Measurements from ENCODE around the gene SRPK1. TPM values are rescaled to one million over a fixed set of nuclear protein-coding genes. Genes with fewer than 3 reads are reported as not detected.

SRPK1 gene
- total RNA-seq, 3 donors from 2014 or later: 91.3 to 97.8 (median 92.2) TPM

GRCh38 chr6:35804996-35805736 lies 115.7 kb downstream of the SRPK1 start, which contains the start of gene LHFPL5:
TSS of gene LHFPL5 (plus strand) at chr6:35805352. CDS start at chr6:35805671, 319 bp downstream.
- H3K4me3 Mint-ChIP-seq: no peak within 1 kb of the TSS
- H3K9me3 Mint-ChIP-seq: no peaks in the 10 kb centered on the region
- H3K27me3 Mint-ChIP-seq (ENCODE audit: low read depth): peaks cover 32% of the 10 kb centered on the region
- H3K36me3 Mint-ChIP-seq (ENCODE audit: insufficient read depth): no peaks in the 10 kb centered on the region
- ATAC-seq: peak; percentile 82 to 83
- peak; percentile 23 for DNase-seq
- H3K4me1 Mint-ChIP-seq (ENCODE audit: low read depth): peaks cover 3% of the 10 kb centered on the region

- Mint-ChIP-seq H3K27me3 (ENCODE audit: low read depth) (peaks cover 13% of the 10 kb centered on the region), H3K4me3 (no peak overlapping the region), H3K4me1 (ENCODE audit: low read depth) (peaks cover 3% of the 10 kb centered on the region), H3K9me3 (no peaks in the 10 kb centered on the region), H3K36me3 (ENCODE audit: insufficient read depth) (no peaks in the 10 kb centered on the region)
- ATAC-seq: no peak
- no peak for DNase-seq
Measured at GRCh38 chr6:35801148-35801547, 119.8 kb downstream of the SRPK1 start.

GRCh38 chr6:35798706-35799105 lies 122.2 kb downstream of the SRPK1 start:
- ATAC-seq (no peak), DNase-seq (no peak)
- Mint-ChIP-seq H3K4me3 (no peak overlapping the region), H3K4me1 (ENCODE audit: low read depth) (no peaks in the 10 kb centered on the region), H3K9me3 (no peaks in the 10 kb centered on the region), H3K27me3 (ENCODE audit: low read depth) (peaks cover 4% of the 10 kb centered on the region), H3K36me3 (ENCODE audit: insufficient read depth) (no peaks in the 10 kb centered on the region)

GRCh38 chr6:35797837-35798526 lies 122.9 kb downstream of the SRPK1 start:
- H3K27me3 Mint-ChIP-seq (ENCODE audit: low read depth): peaks cover 4% of the 10 kb centered on the region
- no peaks in the 10 kb centered on the region for H3K9me3 Mint-ChIP-seq
- no peak for ATAC-seq
- no peaks in the 10 kb centered on the region for H3K36me3 Mint-ChIP-seq (ENCODE audit: insufficient read depth)
- no peaks in the 10 kb centered on the region for H3K4me1 Mint-ChIP-seq (ENCODE audit: low read depth)
- DNase-seq: no peak
- no peak overlapping the region for H3K4me3 Mint-ChIP-seq

- H3K36me3 Mint-ChIP-seq (ENCODE audit: insufficient read depth): no peaks in the 10 kb centered on the region
- H3K4me3 Mint-ChIP-seq: no peak overlapping the region
- no peak for DNase-seq
- no peaks in the 10 kb centered on the region for H3K9me3 Mint-ChIP-seq
- no peak for ATAC-seq
- H3K4me1 Mint-ChIP-seq (ENCODE audit: low read depth): no peaks in the 10 kb centered on the region
- peaks cover 4% of the 10 kb centered on the region for H3K27me3 Mint-ChIP-seq (ENCODE audit: low read depth)
Measured at GRCh38 chr6:35796236-35796635, 124.7 kb downstream of the SRPK1 start.

- H3K27me3 Mint-ChIP-seq (ENCODE audit: low read depth): peaks cover 7% of the 10 kb centered on the region
- DNase-seq (no peak), ATAC-seq (no peak)
- H3K4me1 Mint-ChIP-seq (ENCODE audit: low read depth): no peaks in the 10 kb centered on the region
- H3K4me3 Mint-ChIP-seq: no peak overlapping the region
- no peaks in the 10 kb centered on the region for H3K9me3 Mint-ChIP-seq
- H3K36me3 Mint-ChIP-seq (ENCODE audit: insufficient read depth): no peaks in the 10 kb centered on the region
Measured at GRCh38 chr6:35795453-35796071, 125.3 kb downstream of the SRPK1 start.

GRCh38 chr6:35794536-35795452 lies 126.1 kb downstream of the SRPK1 start:
- H3K4me3 Mint-ChIP-seq: no peak overlapping the region
- H3K9me3 Mint-ChIP-seq: no peaks in the 10 kb centered on the region
- ATAC-seq: no peak
- H3K27me3 Mint-ChIP-seq (ENCODE audit: low read depth): peaks cover 14% of the 10 kb centered on the region
- no peaks in the 10 kb centered on the region for H3K4me1 Mint-ChIP-seq (ENCODE audit: low read depth)
- no peak for DNase-seq
- H3K36me3 Mint-ChIP-seq (ENCODE audit: insufficient read depth): no peaks in the 10 kb centered on the region

- H3K27me3 Mint-ChIP-seq (ENCODE audit: low read depth): peaks cover 45% of the 10 kb centered on the region
- H3K9me3 Mint-ChIP-seq: no peaks in the 10 kb centered on the region
- no peaks in the 10 kb centered on the region for H3K36me3 Mint-ChIP-seq (ENCODE audit: insufficient read depth)
- no peak for DNase-seq
- no peak for ATAC-seq
- H3K4me1 Mint-ChIP-seq (ENCODE audit: low read depth): no peaks in the 10 kb centered on the region
- H3K4me3 Mint-ChIP-seq: no peak overlapping the region
Measured at GRCh38 chr6:35790683-35791082, 130.2 kb downstream of the SRPK1 start.

- no peak for ATAC-seq
- Mint-ChIP-seq H3K27me3 (ENCODE audit: low read depth) (peaks cover 60% of the 10 kb centered on the region), H3K4me3 (no peak overlapping the region), H3K4me1 (ENCODE audit: low read depth) (no peaks in the 10 kb centered on the region), H3K36me3 (ENCODE audit: insufficient read depth) (no peaks in the 10 kb centered on the region), H3K9me3 (no peaks in the 10 kb centered on the region)
- no peak for DNase-seq
Measured at GRCh38 chr6:35788423-35788982, 132.4 kb downstream of the SRPK1 start.

- DNase-seq: no peak
- ATAC-seq: no peak
- no peaks in the 10 kb centered on the region for H3K4me1 Mint-ChIP-seq (ENCODE audit: low read depth)
- no peak overlapping the region for H3K4me3 Mint-ChIP-seq
- no peaks in the 10 kb centered on the region for H3K36me3 Mint-ChIP-seq (ENCODE audit: insufficient read depth)
- H3K9me3 Mint-ChIP-seq: no peaks in the 10 kb centered on the region
- H3K27me3 Mint-ChIP-seq (ENCODE audit: low read depth): peaks cover 60% of the 10 kb centered on the region
Measured at GRCh38 chr6:35787266-35788218, 133.4 kb downstream of the SRPK1 start.

- DNase-seq (no peak), ATAC-seq (no peak)
- Mint-ChIP-seq H3K4me1 (ENCODE audit: low read depth) (no peaks in the 10 kb centered on the region), H3K4me3 (no peak overlapping the region), H3K27me3 (ENCODE audit: low read depth) (peaks cover 64% of the 10 kb centered on the region), H3K36me3 (ENCODE audit: insufficient read depth) (no peaks in the 10 kb centered on the region), H3K9me3 (no peaks in the 10 kb centered on the region)
Measured at GRCh38 chr6:35786810-35787209, 134.1 kb downstream of the SRPK1 start.

- no peaks in the 10 kb centered on the region for H3K4me1 Mint-ChIP-seq (ENCODE audit: low read depth)
- H3K4me3 Mint-ChIP-seq: no peak overlapping the region
- no peaks in the 10 kb centered on the region for H3K9me3 Mint-ChIP-seq
- ATAC-seq (no peak), DNase-seq (no peak)
- no peaks in the 10 kb centered on the region for H3K36me3 Mint-ChIP-seq (ENCODE audit: insufficient read depth)
- peaks cover 64% of the 10 kb centered on the region for H3K27me3 Mint-ChIP-seq (ENCODE audit: low read depth)
Measured at GRCh38 chr6:35786272-35786671, 134.6 kb downstream of the SRPK1 start.

GRCh38 chr6:35784200-35784599 lies 136.7 kb downstream of the SRPK1 start:
- DNase-seq (no peak), ATAC-seq (no peak)
- H3K9me3 Mint-ChIP-seq: no peaks in the 10 kb centered on the region
- no peaks in the 10 kb centered on the region for H3K36me3 Mint-ChIP-seq (ENCODE audit: insufficient read depth)
- peaks cover 52% of the 10 kb centered on the region for H3K27me3 Mint-ChIP-seq (ENCODE audit: low read depth)
- no peaks in the 10 kb centered on the region for H3K4me1 Mint-ChIP-seq (ENCODE audit: low read depth)
- no peak overlapping the region for H3K4me3 Mint-ChIP-seq
